HG03460 (cell line): ENCODE data around the gene CTNNA1.
"Not testable (repeated sequence)": the region's sequence is repeated elsewhere in the genome, so short reads cannot be mapped to it uniquely, and the experiment has no call there.

Experiments
- ATAC-seq: cut with Tn5 transposase; IDR thresholded peaks from one replicate; pipeline ENCODE4 v1.9.1; 2021; ENCODE audit not compliant: unreplicated experiment

CTNNA1 gene

DNA sequence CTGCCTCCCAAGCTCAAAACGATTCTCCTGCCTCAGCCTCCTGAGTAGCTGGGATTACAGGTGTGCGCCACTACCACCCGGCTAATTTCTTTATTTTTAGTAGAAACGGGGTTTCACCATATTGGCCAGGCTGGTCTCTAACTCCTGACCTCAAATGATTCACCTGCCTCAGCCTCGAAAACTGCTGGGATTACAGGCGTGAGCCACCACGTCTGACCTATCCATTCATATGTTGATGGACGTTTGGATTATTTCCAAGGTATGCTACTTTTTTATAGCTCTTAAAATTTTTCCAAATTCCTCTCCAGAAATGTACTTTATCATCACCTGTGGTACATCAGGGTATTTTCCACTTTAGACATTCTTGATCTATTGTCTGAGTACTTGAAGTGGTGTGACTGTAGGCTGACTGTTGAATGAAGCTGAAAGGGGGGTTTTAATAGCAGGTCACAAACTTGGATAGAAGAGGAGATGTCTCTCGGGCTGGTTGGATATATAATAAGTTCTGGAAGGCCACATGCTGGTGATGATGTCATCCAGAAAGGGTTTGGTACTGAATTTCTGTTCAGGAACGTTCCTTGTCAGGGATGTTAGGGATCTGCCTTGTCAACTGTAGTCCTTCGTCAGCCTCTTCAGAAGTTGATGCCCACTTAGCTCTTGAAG lies 7.4 kb downstream of the CTNNA1 start:
- ATAC-seq, result no peak

DNA sequence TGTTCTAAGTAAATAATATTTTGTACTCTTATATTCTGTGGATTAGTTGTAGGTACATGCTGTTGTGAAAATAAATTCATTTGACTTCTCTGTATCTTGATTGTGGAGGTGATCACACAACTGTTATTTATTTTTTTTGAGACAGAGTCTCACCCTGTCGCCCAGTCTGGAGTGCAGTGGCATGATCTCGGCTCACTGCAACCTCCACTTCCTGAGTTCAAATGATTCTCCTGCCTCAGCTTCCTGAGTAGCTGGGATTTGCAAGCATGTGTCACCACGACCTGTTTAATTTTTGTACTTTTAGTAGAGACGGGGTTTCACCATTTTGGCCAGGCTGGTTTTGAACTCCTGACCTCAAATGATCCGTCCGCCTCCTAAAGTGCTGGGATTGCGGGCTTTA lies 7.9 kb downstream of the CTNNA1 start:
- not testable (repeated sequence) for ATAC-seq

DNA sequence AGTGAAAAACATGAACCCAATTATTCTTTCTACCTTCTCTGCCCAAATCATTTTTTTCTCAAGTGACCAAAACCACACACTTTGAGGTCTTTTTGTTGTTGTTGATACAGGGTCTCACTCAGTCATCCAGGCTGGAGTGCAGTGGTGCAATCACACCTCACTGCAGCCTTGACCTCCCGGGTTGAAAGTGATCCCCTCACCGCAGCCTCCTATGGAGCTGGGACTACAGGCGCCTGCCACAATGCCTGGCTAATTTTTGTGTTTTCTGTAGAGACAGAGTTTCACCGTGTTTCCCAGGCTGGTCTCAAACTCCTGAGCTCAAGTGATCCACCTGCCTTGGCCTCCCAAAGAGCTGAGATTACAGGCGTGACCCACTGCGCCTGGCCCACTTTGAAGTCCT lies 8.4 kb downstream of the CTNNA1 start:
- not testable (repeated sequence) for ATAC-seq

DNA sequence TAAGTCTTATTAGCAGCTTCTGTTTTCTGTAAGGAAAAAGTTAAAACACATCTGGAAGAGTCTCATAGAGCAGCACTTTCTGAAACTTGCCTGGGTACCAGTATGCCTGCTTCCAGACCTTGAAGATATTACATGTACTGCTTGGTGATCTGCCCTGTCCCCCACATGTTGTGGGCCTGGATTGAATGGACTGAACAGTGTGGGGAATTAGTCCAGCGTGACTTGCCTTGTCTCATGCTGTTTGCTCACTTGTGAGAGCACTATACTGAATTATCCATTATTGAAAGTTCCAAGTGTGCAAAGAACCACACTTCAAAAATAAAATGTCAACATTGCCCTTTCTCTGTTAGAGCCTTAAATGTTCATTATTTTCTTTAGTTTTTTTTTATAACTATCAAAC lies 8.9 kb downstream of the CTNNA1 start:
- ATAC-seq, result no peak

DNA sequence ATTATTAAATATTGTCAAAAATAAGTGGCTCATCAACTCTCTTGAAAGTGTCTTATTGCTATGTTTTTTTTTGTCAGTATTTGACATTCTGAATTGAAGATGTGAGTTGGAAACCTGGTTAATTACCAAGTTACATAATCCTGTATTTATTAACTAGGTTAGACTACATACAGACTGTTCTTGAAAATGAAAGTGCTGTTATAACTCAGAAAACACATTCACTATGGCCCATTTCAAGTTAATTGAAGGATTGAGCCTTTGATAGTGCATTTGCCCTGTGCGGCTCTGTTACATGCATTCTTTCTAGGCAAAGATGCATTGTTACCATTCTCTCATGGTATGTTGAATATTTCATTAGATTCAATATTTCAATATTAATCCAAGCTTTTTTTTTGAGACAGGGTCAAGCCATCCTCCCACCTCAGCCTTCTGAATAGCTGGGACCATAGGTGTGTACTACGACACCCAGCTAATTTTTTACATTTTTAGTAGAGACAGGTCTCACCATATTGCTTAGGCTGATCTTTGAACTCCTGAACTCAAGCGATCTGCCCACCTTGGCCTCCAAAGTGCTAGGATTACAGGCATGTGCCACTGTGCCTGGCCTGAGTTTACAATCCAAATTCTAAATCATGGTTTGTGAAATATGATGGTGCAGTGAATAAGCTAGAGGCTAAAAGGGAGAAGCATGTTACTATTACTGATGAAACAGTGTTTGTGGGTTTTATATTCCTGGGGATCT lies 10.0 kb downstream of the CTNNA1 start:
- ATAC-seq, result no peak

DNA sequence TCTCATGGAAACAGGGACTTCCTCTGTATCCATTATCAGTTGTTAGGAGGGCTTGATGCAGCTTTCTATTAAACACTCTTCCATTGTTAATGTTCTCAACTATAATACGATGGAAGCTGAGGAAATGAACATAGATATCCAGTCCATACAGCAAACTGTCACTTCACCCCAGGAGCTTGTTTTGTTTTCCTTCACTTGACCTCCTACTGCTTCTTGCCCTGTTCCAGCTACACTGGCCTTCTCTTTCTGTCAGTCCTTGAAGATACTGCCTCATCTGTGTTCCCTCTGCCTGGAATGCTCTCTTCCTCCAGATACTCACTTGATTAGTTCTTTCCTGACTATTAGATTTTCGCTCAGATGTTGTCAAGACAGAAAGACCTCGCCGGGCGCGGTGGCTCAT lies 17.1 kb downstream of the CTNNA1 start:
- ATAC-seq, result no peak

DNA sequence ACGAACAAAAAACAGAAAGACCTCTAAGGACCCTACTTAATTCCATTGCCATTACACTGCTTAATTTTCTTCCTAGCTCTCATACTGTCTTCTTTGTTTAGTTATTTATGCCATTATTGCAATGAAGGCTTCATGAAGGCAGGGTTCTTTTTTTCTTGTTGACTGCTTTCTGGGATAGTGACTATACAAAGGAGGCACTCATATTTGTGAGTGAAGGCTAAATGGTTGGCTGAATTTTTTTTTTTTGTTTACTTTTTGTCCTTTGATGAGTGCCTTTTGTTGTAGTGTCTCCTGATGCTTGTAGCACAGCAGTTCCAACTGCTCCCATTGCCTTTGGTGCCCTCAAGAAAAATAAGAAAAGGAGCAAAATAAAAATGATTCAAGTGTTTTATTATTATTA lies 17.8 kb downstream of the CTNNA1 start:
- no peak for ATAC-seq

DNA sequence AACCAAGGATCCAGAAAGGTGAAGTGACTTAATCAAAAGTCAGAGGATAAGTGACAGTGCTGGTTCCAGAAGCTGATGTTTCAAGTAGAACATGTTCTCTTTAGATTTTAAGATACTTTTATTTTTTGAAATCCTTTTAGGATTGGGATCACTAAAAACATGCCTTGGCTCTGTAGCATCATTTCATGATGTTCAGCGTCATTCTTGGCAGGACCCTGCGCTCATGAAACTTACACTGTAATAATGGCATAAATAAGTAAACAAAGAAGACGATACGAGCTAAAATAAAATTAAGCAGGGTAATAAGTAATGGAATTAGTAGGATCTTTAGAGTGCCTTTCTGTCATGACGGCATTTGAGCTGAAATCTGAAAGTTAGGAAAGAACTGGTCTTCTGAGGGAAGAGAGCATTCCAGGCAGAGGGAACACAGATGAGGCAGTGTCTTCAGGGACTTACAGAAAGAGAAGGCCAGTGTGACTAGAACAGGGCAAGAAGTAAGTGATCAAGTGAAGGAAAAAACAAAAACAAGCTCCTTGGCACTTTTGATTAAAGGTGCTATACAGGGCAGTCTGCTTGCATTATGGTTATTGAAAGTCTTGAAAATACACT lies 19.9 kb downstream of the CTNNA1 start:
- no peak for ATAC-seq

DNA sequence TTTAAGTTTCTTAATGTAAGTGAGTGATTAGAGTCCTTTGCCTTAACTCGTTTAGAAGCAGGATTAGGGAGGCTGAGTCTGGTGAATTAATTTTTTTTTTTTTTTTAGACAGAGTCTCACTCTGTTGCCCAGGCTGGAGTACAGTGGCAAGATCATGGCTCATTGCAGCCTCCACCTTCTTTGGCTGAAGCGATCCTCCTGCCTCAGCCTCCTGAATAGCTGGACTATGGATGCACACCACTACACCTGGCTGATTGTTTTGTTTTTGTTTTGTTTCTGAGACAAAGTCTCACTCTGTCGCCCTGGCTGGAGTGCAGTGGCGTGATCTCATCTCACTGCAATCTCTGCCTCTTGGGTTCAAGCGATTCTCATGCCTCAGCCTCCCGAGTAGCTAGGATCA lies 20.4 kb downstream of the CTNNA1 start:
- not testable (repeated sequence) for ATAC-seq

DNA sequence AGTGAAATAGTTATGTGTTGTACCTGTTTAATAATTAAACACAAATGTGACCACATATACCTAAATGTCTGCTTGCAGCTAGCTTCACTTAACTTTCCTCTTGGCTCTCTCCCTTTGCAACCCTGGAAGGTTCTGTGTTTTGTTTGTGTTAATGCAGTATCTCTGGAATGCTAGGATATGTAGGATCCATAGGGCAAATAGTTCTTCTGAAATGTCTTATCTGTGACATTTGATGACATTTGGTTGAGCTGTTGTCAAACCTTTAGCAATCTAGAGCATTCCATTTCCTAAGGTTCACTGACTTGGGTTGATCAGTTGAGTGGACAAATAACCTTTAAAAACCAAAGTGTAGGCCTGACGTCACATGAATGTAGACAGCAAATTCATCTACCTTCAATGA lies 21.8 kb downstream of the CTNNA1 start:
- no peak for ATAC-seq

DNA sequence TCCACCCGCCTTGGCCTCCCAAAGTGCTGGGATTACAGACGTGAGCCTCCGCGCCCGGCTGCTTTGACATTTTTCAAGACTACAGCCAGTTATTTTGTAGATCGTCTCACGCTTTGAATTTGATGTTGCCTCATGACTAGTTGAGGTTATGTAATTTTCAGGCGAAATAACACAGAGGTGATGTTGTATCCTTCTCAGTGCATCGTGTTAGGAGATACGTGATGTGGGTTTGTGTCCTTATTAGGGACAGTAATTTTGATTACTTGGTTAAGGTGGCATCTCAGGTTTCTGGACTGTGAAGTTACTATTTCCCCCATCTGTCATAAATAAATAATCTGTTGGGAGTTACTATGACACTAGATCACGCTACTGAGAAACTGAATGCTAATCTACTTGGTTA lies 25.0 kb downstream of the CTNNA1 start:
- no peak for ATAC-seq

DNA sequence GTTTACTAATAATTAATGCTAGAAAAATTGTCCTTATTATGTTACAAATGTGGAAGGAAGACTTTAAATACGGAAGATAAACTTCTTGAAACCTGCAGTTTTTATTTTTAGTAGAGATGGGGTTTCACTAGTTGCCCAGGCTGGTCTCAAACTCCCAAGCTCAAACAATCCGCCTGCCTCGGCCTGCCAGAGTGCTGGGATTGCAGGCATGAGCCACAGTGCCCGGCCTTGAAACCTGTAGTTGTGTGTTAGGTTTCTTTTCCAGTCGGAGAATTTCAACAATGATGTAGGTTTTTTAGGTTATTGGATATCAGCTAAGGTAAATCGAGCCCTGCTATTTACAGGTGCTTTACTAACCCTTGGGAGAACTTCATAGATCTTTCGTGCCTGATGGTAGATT lies 30.8 kb downstream of the CTNNA1 start:
- ATAC-seq, result no peak

DNA sequence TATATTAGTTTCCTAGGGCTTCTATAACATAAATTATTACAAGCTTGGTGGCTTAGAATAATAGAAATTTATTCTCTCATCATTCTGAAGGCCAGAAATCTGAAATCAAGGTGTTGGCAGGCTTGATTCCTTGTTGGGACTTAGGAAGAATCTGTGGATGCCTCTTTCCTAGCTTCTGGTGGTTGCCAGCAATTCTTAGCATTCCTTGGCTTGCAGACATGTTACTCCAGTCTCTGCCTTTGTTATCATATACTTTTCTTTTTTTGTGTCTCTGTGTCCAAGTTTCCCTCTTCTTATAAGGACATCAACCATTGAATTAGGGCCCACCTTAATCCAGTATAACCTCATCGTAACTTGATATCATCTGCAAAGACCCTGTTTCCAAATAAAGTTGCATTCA lies 31.4 kb downstream of the CTNNA1 start:
- no peak for ATAC-seq

DNA sequence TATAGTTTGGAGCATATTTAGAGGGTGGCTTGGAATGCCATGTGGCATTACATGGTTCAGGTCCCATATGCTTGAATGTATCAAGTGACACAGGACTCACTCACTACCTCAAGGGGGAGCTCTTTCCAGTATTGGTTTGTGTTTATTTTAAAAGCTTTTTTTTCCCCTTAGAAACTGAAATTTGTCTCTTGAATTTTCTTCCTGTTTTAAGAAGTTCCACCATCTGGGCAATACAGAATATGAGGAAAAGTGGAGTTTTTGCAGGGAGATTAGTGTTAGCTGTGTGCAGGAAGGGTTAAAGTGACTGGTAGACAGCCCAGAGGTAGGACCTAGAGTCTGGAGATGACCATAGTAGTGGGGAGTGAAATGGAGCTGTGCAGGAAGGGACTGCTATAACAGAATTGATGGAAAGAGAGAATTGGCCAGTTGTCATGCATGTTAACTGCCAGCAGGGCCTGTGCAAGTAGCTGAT lies 36.6 kb downstream of the CTNNA1 start:
- no peak for ATAC-seq

DNA sequence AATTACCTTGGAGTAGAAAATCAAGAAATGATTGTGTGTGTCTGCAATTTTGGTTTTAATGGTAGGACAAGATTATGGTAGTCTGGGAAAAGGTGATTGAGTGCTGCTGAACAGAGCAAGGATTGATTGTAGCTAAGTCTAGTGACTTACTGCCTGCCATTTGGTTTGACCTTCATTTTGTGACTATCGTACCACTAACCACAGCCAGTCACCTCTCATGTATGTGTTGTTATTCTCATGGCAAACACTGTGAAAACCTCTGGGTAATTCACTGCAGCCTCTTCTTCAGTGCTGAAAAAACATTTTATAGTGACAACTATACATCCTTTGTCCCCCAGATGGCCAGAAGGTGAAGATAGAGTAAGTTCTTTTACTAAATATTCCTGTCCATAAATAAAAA lies 37.5 kb downstream of the CTNNA1 start:
- ATAC-seq, result no peak

DNA sequence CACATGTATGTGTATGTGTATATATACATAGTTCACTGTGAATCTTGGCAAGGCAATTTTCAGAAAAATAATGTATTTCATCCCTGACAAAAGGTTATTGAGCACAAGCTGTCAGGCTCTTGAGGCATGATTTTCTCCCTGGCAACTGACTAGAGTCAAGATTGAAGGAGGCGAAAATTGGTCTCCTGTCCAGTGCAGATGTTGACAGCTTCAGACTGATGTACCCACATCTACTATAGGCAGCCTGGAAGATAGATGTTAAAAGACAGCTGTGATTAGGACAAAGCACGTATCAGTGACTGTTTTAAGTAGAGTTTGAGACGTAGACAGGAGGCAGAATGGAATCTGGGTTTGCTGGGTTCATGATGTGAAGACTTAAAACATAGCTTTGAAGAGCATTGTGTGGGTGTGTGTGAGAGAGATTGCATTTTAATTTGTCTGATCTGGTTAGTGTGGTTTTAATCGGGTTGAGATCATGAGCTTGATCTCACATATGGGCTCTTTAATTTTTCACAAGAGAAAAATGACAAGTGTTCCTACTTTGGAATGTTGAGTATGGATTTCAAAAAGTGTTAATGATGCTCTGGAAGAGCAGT lies 39.1 kb downstream of the CTNNA1 start:
- no peak for ATAC-seq

DNA sequence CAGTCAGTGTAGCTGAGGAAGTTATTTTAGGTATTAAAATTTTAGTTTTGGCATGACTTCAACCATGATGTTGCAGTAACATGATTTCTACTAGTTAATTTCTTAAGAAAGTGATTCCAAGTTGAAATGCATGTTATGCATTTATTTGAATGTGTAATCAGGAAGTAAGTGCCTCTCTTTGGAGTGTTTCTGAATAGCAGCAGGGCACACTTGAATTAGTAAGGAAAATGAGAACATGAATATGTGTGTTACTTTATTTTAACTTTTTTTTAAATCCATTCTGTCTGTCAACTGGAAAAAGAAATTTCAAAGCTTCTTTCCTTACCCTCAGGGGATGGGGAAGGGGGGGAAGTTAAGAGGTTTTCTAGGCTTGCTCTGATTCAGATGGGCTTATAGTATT lies 40.4 kb downstream of the CTNNA1 start:
- no peak for ATAC-seq

DNA sequence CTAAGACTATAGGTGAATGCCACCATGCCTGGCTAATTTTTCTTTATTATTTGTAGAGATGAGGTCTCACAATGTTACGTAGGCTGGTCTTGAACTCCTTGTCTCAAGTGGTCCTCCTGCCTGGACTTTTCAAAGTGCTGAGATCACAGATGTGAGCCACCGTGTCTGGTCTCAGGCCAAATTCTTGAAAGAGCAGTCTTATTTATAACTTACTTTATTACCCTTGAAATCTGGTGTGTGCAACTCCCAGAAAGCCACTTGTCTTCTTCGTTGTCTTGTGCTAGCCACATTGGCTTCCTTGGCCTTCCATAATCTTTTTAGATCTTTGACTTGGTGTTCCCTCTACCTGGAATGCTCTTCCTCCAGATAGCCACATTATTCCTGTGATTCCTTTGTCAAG lies 50.1 kb downstream of the CTNNA1 start:
- ATAC-seq, result no peak

DNA sequence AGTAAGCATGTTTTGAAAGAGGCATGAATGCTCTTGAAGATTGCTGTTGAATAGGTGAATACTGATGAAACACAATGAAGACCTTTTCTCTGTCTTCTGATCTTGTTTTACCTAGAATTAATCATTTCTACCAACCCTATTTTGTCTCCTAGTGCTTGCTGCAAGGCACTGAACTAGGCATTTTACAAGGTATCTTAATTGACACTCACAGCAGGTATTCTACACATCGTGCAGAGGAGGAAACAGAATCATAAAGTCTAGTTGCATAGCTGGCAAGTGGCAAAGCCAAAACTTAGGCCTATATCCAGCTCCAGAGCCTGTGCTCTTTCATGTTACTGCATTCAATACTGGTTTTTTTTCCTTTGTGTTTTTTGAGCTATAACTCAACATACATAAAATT lies 50.7 kb downstream of the CTNNA1 start:
- ATAC-seq, result no peak

DNA sequence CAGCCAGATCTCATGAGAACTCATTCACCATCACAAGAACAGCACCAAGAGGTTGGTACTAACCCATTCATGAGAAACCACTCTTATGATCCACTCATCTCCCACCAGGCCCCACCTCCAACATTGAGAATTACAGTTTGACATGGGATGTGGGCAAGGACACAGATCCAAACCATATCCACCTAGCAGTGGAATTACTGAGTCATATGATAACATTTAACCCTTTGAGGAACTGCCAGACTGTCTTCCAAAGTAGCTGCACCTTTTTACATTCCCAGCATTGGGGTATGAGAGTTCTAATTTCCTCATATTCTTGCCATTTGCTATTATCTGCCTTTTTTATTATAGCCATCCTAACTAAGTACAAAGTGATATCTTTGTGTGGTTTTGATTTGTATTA lies 51.9 kb downstream of the CTNNA1 start:
- no peak for ATAC-seq

DNA sequence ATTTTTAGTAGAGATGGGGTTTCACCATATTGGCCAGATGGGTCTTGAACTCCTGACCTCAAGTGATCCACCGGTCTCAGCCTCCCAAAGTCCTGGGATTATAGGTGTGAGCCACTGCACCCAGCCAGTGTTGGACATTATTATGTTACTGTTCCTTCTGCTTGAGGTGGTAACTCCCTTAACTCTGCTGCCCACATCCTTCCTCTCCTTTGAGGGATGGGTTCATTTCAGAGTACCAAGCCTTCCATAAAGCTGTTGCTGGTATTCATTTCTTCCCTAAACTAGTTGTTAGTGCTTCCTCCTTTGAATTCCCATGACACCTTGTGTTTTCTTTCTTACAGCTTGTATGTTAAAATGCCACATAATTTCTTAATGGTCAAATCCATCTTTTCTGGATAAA lies 54.0 kb downstream of the CTNNA1 start:
- no peak for ATAC-seq

DNA sequence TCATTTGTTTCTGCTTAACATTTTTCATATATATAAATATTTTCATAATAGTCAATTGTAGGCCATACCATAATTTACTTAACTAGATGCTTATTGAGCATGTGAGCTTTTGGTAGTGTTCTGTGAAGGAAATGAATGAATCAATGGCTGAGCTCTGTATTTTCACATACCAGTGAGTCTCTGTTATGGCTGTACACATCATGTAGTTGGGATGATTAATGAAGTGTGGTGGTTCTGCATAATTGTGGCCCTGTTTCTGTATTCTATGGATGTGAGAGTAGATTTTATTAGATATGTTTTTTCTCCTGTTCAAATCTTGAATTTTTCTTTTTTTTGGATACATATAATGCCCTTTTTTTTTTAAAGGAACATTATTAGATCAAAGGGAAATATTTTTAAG lies 56.2 kb downstream of the CTNNA1 start:
- ATAC-seq, result no peak
